Transverse colon (tissue), 4 donors: ENCODE results near the gene AGRN. TPM values are rescaled to one million over a fixed set of nuclear protein-coding genes. Genes with fewer than 3 reads are reported as not detected.

Experiments
- DNase-seq: peaks from one replicate; pipeline ENCODE4 v3.0.0-alpha.2; 2019
- H3K27ac ChIP-seq, 4 donors: fragments of 200-600 bp; sonication (generic); 2 replicates each; pipeline ENCODE4 v1.5.1; 2016 to 2018; ENCODE audit warnings: inconsistent platforms in 4 of 4
- H3K27me3 ChIP-seq: fragments of 200-600 bp; sonication (generic); 2 replicates; pipeline ENCODE4 v1.5.1; 2017; ENCODE audit warnings: inconsistent platforms
- H3K36me3 ChIP-seq, 4 donors: fragments of 200-600 bp; sonication (generic); 2 replicates each; pipeline ENCODE4 v1.5.1; 2017 to 2019; ENCODE audit warnings: inconsistent platforms in 4 of 4
- H3K4me1 ChIP-seq, 4 donors: fragments of 200-600 bp; sonication (generic); 2 replicates each; pipeline ENCODE4 v1.5.1; 2017 to 2020; ENCODE audit warnings: inconsistent platforms in 4 of 4
- H3K4me3 ChIP-seq, 4 donors: fragments of 200-600 bp; sonication (generic); 1 replicate in 1 of 4; 2 replicates in 3 of 4; pipeline versions ENCODE4 v1.5.1 to v1.6.1; 2017 to 2019; ENCODE audit warnings: inconsistent platforms in 4 of 4
- H3K9me3 ChIP-seq, 2 donors: fragments of 200-600 bp; sonication (generic); 2 replicates each; pipeline ENCODE4 v1.5.1; 2017 to 2019; ENCODE audit warnings: inconsistent platforms in 2 of 2
- CTCF ChIP-seq, 5 experiments: fragments of 200-600 bp in 3 of 5; fragments of 450-650 bp in 2 of 5; sonication (generic) in 3 of 5; IDR thresholded peaks; 1 replicate in 2 of 5; 2 replicates in 3 of 5; pipeline ENCODE4 v1.5.1; 2016 to 2017; ENCODE audit warnings: antibody characterized with exemption in 5 of 5, inconsistent platforms in 3 of 5, mild to moderate bottlenecking in 2 of 5, moderate library complexity in 1 of 5
- EP300 ChIP-seq: sonication (generic); formaldehyde crosslinking; IDR thresholded peaks from one replicate; pipeline ENCODE4 v1.6.1; 2017; ENCODE audit warnings: antibody characterized with exemption, low read depth
- POLR2A ChIP-seq: fragments of 450-650 bp; IDR thresholded peaks from one replicate; pipeline ENCODE4 v1.6.1; 2016; ENCODE audit warnings: antibody characterized with exemption, mild to moderate bottlenecking, moderate library complexity
- POLR2AphosphoS5 ChIP-seq, 3 donors: sonication (generic); formaldehyde crosslinking; IDR thresholded peaks; one replicate each; pipeline ENCODE4 v1.6.1; 2016; ENCODE audit warnings: antibody characterized with exemption in 3 of 3
- WGBS, 2 donors: methylation state at CpG; one replicate each; pipeline ENCODE4 v1.1.5; 2018; ENCODE audit warnings: low coverage in 1 of 2; 5-methylcytosine and 5-hydroxymethylcytosine counted together
- in situ Hi-C, 4 donors: fragments of 200-750 bp; cut with MboI; loops; one replicate each; pipeline versions ENCODE4 v1.15.0 to v1.15.1; 2017; ENCODE audit warnings: low sequenced_read_pairs in 3 of 4, low pct_ligation_motif_present in 1 of 4, low pct_unique_long_range_greater_than_20kb in 1 of 4
- intact Hi-C: fragments of 100-400 bp; cut with DNase I; formaldehyde crosslinking; loops from one replicate; pipeline ENCODE4 v1.15.1; 2023; ENCODE audit warnings: low total_unique reads
- total RNA-seq, 4 donors: library from RNA; depleted of rRNA; stranded (reverse); fragments of >200 nt; gene quantifications; one replicate each; pipeline ENCODE4 v1.1.0, GENCODE V29; 2016

The AGRN gene
- total RNA-seq, 4 donors from 2014 or later: 25.4 to 132 (median 44.8) TPM

- peak; percentile 7 for DNase-seq
- Histone ChIP-seq H3K9me3 (no peaks in the 10 kb centered on the region), H3K36me3 (no peaks in the 10 kb centered on the region), H3K27ac (no peak overlapping the region), H3K4me1 (no peaks in the 10 kb centered on the region), H3K4me3 (no peak overlapping the region), H3K27me3 (no peaks in the 10 kb centered on the region)
- whole genome bisulfite sequencing, 2 donors: 94% methylated on average over 26 of the region's 45 CpGs; no CpG with 5 or more reads in 1 of the 2 donors
- intact Hi-C loops: no loop called here
- no peak for TF ChIP-seq POLR2AphosphoS5 (IDR thresholded peaks at IDR 0.05)
- no peak for TF ChIP-seq CTCF (IDR thresholded peaks at IDR 0.05)
- in situ Hi-C loops: no loop called here
Observed at GRCh38 chr1:1090424-1091343, 70.8 kb downstream of the AGRN start.

DNA sequence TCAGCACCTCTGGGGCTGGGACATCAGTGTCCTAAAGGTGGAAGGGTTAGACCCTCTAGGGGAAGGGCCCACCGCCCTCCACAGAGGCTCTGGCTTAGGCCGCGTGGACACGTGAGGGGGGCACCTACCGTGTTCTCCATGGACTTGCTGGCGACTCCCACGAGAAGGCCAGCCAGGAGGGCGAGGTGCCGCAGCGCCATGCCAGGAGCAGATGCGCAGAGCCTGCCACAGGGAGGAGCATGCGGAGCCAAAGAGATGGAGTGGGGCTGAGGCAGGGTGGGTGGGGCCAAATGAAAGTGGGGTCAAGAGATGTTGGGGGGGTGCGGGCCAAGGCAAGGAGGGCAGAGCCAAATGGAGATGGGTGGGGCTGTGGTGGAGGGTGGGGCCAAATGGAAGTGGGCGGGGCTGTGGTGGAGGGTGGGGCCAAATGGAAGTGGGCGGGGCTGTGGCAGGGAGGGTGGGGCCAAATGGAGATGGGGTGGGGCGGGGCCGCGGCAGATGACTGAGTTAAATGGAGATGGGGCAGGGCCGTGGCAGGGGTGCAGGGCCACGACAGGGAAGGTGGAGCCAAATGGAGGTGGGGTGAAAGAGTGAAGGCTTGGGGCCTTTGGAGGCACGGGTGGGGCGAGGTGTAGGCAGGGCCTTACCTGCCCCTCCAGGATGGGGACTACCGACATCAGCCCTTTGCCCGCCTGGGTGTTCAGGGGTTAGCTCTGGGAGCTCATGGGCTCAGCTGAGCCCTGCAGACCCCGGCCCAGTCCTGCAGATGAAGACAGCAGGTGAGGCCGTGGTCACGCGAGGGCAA is 71.6 kb downstream of the AGRN start:
- in situ Hi-C loops (no loop called here), intact Hi-C loops (no loop called here)
- DNase-seq: peak; percentile 6
- H3K36me3 ChIP-seq: no peaks in the 10 kb centered on the region
- H3K4me3 ChIP-seq: no peak overlapping the region
- no peak overlapping the region for H3K27ac ChIP-seq
- H3K9me3 ChIP-seq: no peaks in the 10 kb centered on the region
- no peaks in the 10 kb centered on the region for H3K4me1 ChIP-seq
- no peak for TF ChIP-seq POLR2A
- no peak for TF ChIP-seq CTCF (IDR thresholded peaks at IDR 0.05)
- TF ChIP-seq EP300: no peak
- WGBS, 2 donors: 91 to 92% methylated on average over 5 to 28 of the region's 28 CpGs
- H3K27me3 ChIP-seq: no peaks in the 10 kb centered on the region

GRCh38 chr1:1092149-1092855 is 72.4 kb downstream of the AGRN start:
- WGBS, 2 donors: 98 to 100% methylated on average over 1 to 20 of the region's 28 CpGs
- Histone ChIP-seq H3K4me1 (no peaks in the 10 kb centered on the region), H3K27me3 (no peaks in the 10 kb centered on the region), H3K9me3 (no peaks in the 10 kb centered on the region), H3K27ac (no peak overlapping the region), H3K4me3 (no peak overlapping the region), H3K36me3 (no peaks in the 10 kb centered on the region)
- in situ Hi-C loops (no loop called here), intact Hi-C loops (no loop called here)
- no peak for TF ChIP-seq EP300
- no peak for TF ChIP-seq POLR2AphosphoS5 (IDR thresholded peaks at IDR 0.05)
- no peak for TF ChIP-seq CTCF (IDR thresholded peaks at IDR 0.05)
- no peak for TF ChIP-seq POLR2A
- peak; percentile 5 for DNase-seq
